Heart left ventricle (tissue), 13 donors: ENCODE data around the gene MRPL24.

Source experiments
- CTCF ChIP-seq, 12 donors: fragments of 200-600 bp; sonication (generic) in 4 of 12; IDR thresholded peaks; one replicate each; pipeline versions ENCODE4 v1.5.0 to v1.8.0; 2018 to 2022; ENCODE audit warnings: antibody characterized with exemption in 12 of 12, mild to moderate bottlenecking in 5 of 12
- POLR2A ChIP-seq, 2 donors: fragments of 450-650 bp; IDR thresholded peaks; one replicate each; pipeline ENCODE4 v1.6.1; 2017; ENCODE audit warnings: antibody characterized with exemption in 2 of 2, mild to moderate bottlenecking in 2 of 2, moderate library complexity in 2 of 2
- donor health status: ischemic (EF 13 %, LVEDD 7.1; RV severe dilation, severe dysfunction).
- donor health status: DM: no; HTN: yes; CAD: no.
- donor health status: DM: no; HTN: no; CAD: no.
- donor health status: ischemic (EF 25% LVEDD 6.9; RV normal size, moderate dysfunction).
- donor health status: ischemic (EF 25% LVEDD 5.7; RV mildly dilated, moderate dysfunction).
- donor health status: ischemic (EF 35%, LVEDD 5.7; RV mildly dilated, moderate dysfunction).
- donor health status: nonischemic (EF 11% LVEDD 7.7; RV severe dilation, severe dysfunction).
- donor health status: DM: yes; HTN: yes; CAD: no.
- donor health status: PGD.
- donor health status: ischemic (EF 29% LVEDD 5.4; RV normal size, mild dysfunction).
- donor health status: nonischemic (EF 23%, LVEDD 6.1; RV moderate dilation, normal function).

GRCh38 chr1:156745881-156746280, 5.0 kb upstream of the MRPL24 start:
- TF ChIP-seq CTCF (IDR thresholded peaks at IDR 0.05) (no peak), POLR2A (IDR thresholded peaks at IDR 0.05) (no peak)
